GM21360 (cell line): ENCODE measurements around the gene TMEM235.

ENCODE experiments used
- ATAC-seq: cut with Tn5 transposase; IDR thresholded peaks from one replicate; pipeline ENCODE4 v1.9.1; 2021; ENCODE audit warnings: mild to moderate bottlenecking, moderate library complexity; ENCODE audit not compliant: unreplicated experiment

Gene TMEM235

DNA sequence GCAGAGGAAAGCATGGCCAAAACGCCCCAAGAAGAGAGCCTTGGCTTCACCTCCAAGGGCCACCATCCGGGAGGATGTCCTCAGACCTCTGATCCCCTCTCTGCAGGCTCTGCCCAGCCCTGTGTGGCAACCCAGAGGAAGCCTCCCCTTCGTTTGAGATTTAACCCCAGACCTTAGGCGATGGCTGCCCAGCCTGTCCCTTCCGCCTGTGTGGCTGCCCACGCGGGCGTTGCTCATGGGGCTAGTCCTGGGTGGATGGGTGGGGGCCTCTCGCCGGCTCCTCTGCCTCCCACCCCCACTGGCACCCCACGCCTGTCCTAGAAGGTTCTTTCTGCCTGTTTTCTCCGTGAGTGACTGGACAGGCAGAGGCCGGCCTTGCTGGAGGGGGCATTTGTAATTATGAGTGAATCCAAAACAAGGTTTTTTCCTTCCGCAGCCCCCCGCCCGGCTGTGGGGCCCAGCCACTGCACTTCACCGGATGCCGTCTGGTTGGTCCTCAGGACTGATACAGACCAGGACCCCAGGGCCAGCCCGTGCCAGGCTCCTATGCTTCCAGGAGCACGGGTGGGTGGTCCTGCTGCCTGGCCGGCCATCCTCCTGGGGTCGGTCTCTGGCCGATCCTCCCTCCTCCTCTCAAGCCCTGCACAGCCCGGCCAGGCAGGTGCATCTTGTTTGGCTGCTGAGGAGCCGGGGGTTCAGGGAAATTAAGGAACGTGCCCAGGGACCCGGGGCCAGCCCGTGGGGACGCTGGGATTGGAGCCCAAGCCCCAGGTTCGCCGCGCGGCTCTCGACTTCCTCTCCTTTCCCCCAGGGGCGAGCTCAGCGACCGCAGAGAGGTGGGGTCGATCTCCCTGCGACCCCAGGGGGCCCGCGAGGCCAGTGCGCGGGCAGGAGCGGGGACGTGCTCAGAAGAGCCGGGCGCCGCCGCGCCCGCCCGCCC is at the start of gene TMEM235:
Gene TMEM235, plus strand, starts transcription at position 636 of the 940 bp plus-strand sequence. CDS start 393 bp downstream, outside the sequence.
- no peak for ATAC-seq

DNA sequence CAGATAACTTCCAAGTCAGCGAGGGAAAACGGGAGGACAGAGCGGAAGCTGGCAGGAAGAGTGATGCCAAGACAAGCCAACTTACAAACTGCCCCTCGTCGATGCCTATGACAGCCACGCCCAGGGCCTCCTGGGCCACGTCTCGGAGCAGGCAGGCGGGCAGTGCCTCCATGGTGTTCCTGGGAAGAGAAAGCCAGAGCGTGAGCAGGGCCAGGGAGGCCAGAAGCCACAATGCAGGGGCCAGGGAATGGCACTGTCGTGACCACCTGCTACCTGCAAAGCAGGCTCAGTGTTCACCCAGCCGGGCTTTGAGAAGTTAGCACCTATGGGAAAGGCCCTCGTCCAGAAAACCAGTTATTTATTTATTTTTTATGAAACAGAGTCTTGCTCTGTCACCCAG is 48.9 kb upstream of the TMEM235 start:
- ATAC-seq: no peak

DNA sequence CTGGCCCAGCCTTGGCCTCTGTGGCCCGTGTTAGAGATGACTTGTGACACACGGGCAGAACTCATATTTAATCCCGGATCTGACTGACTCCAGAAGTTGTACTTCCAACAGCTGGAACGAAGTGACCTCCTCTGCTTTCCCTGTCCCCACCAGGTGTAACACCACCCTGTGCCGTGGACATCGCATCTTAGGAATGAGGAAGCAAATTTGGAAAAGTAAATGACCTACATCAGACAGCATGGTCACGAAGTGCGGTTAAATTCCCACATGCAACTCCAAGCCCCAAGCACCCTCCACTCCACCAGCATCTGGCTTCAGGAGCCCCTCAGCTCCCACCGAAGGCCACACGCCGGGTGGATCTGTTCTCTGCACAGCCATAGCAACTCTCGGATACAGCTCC is 47.5 kb upstream of the TMEM235 start:
- ATAC-seq: no peak

DNA sequence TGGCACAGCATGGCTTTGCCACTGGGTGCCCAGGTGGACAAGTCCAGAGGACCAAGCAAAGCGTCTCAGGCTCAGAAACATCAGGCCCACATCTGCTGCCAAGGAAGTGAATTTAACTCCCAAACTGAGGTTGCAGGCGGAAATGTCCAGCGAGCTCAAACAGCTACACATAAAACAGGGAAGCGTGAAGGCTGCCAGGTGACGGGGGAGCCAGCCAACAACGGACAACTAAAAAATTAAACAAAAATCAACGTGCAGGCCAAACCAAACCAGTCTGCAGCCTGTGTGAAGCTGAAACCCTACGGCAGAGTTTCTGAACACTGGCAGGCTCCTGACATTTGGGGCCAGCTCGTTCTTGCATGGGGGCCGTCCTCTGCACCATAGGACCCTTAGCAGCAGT is 47.1 kb upstream of the TMEM235 start:
- no peak for ATAC-seq

DNA sequence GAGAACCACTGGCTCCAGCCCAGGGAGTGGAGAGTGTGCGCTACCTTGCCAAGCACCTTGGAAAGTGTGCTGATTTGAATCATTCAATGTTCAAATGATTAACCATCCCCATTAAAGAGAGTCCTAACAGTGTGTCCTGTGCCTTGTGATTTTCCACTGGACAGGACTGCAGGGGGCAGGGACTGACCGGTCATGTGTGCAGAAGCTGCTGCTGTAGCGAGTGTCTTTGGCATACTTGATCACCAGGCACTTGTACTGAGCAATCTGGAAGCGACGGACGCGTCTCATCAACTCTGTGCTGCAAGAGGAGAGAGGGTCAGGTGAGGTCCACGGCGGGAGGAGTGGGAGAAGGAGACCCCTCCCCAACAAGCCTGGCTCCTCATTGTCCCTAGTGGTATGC is 46.6 kb upstream of the TMEM235 start:
- ATAC-seq: no peak

DNA sequence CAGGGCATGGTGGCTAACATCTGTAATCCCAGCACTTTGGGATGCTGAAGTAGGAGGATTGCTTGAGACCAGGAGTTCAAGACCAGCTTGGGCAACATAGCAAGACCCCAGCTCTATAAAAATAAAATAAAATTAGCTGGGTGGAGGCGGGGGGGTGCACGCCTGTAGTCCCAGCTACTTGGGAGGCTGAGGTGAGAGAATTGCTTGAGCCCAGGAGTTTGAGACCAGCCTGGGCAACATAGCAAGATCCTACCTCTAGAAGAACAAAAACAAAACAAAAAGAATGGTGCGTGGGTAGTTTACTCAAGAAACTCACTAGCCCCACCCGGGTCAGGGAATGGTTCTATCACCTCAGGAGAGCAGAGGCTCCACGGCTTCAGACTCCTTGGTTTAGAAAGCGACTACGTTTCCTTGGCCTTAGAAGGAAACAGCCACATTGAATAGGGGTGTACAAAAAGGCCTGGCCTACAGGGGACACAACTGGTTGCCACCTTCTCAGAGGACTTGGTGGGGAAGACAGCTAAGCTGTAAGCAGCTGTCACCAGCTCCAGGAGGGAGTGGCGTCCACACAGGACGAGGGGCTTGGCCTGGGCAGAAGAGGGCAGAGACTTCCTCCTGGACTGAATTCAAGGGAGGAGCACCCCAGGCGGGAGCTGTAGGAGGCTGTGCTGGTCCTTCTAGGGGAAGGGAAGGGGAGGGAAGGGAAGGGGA is 45.3 kb upstream of the TMEM235 start:
- ATAC-seq: no peak

DNA sequence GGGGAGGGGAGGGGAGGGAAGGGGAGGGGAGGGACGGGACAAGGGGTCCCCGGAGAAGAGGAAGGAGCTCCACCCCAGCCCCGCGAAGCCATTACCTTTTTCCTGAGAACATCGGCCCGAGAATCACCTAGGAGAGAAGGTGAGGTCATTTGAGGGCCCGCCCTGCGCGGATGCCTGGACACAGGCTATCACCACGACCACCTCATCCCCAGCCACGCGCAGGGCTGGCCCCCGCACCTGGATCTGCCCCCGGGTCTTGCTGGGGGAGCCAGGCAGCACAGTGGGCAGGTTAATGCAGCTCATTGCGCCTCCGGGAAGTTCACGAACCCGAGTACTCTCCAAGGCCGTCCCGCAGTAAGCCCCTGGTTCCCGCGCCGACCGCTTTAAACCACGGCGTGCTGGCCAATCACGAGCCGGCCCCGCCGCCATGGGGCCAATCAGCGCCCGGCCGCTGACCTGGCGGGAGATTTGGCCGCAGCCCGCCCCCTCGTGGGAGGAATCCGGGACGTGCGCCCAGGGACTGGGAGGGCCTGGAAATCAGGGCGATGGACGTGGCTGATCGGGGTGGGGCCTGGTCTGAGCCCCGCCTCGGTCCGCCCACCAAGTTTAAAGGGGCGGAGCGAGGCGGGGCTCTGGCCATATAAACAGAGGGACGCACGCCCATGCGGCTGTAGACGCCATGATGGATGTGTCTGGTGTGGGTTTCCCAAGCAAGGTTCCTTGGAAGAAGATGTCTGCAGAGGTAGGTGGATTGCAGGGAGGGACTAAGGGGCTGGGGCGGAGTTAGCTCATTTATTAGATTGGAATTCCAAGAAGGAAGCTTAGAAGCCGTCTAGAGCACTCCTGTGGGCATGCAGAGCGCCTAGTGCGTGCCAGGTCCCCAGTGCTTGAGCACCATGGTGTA is 44.5 kb upstream of the TMEM235 start, which contains the start of the genes AFMID and TK1:
Gene AFMID, plus strand, starts transcription at position 671 of the 904 bp plus-strand sequence. Its CDS starts 9 bp downstream, at position 680.
Gene TK1, minus strand, starts transcription at position 361 of the 904 bp plus-strand sequence. Its CDS starts 58 bp downstream, at position 303.
- peak; percentile 86 for ATAC-seq

DNA sequence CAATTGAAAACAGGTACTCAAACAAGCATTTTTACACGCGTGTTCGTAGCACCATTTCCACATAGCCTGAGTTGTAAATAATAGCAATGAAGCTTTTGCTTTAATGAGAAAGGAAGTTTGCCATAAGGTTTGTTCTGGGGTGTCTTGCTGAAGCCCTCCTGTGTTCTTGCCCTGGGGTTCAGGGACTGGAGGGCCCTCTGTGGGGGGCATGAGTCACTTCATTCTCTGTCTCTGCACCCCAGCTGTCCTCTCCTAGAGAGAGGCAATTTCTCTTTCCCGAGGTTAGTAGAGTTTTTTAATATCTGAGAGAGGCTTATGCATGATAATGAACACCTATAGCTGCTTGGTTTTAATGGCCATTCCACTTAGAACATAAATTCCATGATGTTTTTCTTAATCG is 34.7 kb upstream of the TMEM235 start:
- ATAC-seq: no peak

DNA sequence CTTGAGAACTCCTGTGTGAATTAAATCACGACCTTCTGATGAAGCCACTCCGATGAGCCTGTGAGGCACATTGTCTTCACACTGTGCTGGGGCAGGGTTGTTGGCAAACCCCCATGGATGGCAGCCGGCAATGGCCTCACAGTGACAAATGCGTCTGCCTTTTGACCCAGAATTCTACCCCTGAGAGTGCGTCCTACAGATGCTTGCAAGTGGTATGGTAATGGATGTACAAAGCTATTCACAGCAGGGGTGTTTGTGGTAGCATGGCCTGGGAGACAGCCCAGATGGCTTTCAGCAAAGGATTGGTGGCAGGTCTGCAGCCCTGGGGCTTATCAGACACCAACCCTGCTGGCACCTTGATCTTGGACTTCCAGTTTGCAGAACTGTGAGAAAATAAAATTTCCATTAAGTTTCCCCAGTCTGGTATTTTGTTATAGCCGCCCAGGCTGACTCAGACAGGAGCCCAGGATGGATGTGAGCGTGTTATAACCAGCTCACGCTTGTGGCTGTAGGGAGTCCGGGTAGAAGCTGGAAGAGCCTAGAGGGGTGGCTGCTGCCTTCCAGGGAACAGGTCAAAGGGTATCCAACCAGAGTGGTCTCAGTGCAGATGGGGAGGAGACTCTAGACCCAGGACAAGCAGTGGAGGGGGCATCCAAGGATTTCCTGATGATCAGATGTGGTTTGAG is 34.1 kb upstream of the TMEM235 start:
- ATAC-seq: no peak

DNA sequence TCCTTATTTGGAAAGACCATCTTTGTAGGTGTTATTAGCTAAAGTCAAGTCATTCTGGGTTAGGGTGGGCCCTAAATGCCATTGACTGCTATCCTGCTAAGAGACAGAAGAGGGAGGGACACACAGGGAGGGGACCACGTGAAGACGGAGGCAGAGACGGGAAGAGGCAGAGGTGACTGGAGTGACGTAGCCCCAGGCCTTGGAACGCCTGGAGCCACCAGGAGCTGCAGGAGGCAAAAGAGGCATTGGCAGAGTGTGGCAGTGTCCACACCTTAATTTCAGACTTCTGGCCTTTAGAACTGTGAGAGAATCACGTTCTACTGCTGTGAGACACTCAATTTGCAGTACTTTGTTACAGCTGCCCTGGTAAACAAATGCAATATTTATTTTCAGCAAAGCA is 31.0 kb upstream of the TMEM235 start:
- no peak for ATAC-seq

DNA sequence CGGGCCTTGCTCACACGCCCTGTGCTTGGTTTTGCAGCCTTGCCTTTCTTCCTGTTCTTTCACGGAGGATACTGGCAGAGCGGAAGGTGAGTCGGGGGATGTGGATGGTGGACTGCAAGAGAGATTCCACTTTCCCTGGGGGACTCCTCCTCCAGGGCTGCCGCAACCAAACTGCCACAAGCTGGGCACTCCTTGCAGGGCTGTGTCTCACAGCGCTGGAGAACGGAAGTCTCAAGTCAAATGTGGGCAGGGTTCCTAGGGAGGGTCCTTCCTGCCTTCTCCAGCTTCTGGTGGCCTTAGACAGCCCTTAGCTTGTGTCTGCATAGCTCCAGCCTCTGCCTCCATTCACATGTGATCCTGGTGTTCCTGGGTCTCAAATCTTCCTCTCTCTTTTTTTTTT is 28.8 kb upstream of the TMEM235 start:
- no peak for ATAC-seq

DNA sequence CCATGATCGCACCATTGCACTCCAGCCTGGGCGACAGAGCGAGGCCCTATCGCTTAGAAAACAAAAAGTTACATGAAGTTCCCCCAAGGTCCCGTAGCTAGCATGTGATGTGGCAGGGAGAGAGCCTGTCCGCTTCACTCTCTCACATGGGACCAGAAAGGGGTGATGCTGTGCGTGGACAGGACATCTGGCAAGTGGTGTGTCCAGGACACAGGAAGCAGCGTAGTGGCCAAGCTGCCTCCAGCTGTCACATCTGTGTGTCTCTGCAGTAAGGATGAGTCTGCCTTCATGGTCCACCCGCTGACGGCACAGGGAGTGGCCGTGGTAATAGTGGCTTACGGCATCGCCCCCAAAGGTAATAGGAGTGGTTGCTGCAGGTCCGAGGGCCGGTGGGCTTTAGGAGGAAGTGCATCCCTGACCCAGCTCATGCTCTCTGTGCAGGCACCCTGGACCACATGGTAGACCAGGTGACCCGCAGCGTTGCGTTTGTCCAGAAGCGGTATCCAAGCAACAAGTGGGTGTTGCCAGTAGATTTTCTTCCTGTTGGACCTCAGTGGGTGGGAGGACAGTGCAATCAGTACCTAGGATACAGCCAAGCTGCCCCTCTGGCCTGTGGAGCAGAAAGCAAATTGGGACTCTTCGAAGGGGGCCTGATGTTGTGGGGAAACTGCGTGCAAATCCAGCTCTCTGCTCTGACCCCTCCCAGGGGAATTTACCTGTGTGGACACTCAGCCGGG is 26.9 kb upstream of the TMEM235 start:
- no peak for ATAC-seq

DNA sequence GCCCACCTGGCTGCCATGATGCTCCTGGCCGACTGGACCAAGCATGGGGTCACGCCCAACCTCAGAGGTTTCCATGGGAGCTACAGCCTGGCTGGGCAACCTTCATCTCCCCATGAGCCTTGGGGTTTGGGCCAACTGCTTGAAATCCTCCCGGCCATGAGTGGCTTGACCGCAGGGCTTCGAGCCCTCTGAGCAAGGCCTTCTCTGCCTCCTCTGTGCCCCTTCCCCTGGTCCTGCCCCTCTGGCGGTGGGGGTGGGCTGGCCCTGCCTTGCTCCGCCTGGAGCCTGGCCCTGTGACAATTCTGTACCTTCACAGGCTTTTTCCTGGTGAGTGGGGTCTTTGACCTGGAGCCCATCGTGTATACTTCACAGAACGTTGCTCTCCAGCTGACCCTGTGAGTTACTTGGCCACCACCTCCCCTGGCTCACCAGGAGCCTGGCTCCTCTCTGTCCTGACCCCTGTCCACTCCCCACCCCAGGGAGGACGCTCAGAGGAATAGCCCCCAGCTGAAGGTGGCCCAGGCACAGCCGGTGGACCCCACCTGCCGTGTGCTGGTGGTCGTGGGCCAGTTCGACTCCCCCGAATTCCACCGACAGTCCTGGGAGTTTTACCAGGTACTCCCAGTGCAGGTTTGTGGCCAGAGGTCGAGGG is 26.2 kb upstream of the TMEM235 start:
- ATAC-seq: no peak

DNA sequence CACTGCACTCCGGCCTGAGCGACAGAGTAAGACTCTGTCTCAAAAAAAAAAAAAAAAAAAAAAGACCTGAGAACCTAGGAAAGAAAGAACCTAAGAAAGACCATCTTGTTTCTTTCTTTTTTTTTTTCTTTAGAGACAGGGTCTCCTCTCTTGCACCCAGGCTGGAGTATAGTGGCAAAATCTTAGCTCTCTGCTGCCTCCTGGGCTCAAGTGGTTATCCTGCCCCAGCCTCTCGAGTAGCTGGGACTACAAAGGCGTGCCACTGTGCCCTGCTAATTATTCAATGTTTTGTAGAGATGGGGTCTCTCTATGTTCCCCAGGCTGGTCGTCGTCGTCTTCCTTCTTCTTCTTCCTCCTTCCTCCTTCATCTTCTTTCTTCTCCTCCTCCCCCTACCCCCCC is 25.1 kb upstream of the TMEM235 start:
- ATAC-seq: no peak

DNA sequence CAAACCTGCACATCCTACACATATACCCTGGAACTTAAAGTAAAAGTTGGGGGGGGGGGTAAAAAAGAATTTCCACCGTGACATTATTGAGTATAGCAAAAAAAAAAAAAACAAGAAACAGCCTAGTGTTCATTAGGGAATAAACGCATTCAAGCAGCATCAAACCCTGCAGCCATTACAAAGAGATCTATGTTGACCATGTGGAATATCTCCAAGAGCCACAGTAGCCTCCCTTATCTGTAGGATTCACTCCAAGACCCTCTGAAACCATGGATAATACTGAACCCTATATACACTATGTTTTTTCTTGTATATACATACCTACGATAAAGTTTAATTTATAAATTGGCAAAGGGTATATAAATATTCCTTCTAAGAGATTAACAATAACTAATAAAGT is 22.9 kb upstream of the TMEM235 start:
- no peak for ATAC-seq

DNA sequence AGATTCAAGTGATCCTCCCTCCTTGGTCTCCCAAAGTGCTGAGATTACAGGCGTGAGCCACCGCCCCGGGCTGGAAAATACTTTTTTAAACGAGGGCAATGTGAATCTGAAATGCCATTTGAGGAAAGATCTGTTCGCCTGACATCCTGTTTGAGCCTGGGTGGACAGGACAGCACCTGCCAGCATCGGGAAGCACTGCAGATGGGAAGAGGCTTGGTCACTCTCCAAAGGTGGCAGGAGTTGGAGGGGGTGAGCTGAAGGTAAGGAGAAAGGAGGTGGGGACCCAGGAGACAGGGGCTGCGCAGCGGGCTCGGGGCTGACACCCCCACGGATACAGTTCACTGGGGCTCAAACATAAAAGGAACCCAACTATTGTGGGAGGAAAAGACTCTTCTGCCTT is 21.3 kb upstream of the TMEM235 start:
- ATAC-seq: no peak

DNA sequence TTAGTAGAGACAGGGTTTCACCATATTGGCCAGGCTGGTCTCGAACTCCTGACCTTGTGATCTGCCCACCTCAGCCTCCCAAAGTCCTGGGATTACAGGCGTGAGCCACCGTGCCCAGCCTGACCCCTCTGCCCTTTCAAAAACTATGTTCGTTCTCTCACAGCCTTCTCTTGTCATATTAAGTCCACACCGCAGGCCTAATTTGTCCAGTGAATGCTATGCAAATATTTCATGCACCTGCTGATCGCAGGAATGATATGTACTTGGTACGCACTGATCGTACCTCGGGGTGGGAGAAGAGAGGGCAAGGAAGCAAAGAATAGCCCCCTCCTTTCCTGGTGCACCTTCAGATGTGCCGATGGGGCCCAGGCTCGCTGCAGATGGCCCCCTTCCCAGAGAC is 20.4 kb upstream of the TMEM235 start:
- no peak for ATAC-seq

DNA sequence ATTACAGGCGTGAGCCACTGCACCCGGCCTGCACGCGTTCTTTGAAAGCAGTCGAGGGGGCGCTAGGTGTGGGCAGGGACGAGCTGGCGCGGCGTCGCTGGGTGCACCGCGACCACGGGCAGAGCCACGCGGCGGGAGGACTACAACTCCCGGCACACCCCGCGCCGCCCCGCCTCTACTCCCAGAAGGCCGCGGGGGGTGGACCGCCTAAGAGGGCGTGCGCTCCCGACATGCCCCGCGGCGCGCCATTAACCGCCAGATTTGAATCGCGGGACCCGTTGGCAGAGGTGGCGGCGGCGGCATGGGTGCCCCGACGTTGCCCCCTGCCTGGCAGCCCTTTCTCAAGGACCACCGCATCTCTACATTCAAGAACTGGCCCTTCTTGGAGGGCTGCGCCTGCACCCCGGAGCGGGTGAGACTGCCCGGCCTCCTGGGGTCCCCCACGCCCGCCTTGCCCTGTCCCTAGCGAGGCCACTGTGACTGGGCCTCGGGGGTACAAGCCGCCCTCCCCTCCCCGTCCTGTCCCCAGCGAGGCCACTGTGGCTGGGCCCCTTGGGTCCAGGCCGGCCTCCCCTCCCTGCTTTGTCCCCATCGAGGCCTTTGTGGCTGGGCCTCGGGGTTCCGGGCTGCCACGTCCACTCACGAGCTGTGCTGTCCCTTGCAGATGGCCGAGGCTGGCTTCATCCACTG is 17.3 kb upstream of the TMEM235 start, which contains the start of gene BIRC5:
Gene BIRC5, plus strand, starts transcription at position 238 of the 690 bp plus-strand sequence. Its CDS starts 64 bp downstream, at position 302.
- ATAC-seq: peak; percentile 84
